Kidney (tissue), 22 donors: Measurements from ENCODE around the gene SMG5. TPM values are rescaled to one million over a fixed set of nuclear protein-coding genes. Genes with fewer than 3 reads are reported as not detected.
A peak's percentile ranks its signal among the peaks of the same experiment; 100 is the strongest.
"Not testable (repeated sequence)": the region's sequence is repeated elsewhere in the genome, so short reads cannot be mapped to it uniquely, and the experiment has no call there.

Source experiments
- DNase-seq, 5 donors: peaks; one replicate each; pipeline ENCODE4 v3.0.0-alpha.2; 2013 to 2020
- FAIRE-seq: peaks from 2 replicates; lab custom pipeline; 2012; peaks lifted over from hg19 to GRCh38; lab: Jason Lieb, UNC
- H3K27ac ChIP-seq, 2 donors: one replicate each; pipeline ENCODE4 v1.7.0; 2013; ENCODE audit warnings: low read depth in 2 of 2, low read length in 2 of 2, inconsistent platforms in 1 of 2
- H3K27me3 ChIP-seq: one replicate; pipeline ENCODE4 v1.7.1; 2013; ENCODE audit warnings: low read length, inconsistent platforms; ENCODE audit not compliant: control insufficient read depth, insufficient read depth
- H3K36me3 ChIP-seq, 3 donors: one replicate each; pipeline versions ENCODE4 v1.7.0 to v1.7.1; 2013; ENCODE audit warnings: low read length in 3 of 3, control low read depth in 1 of 3, inconsistent platforms in 1 of 3; ENCODE audit not compliant: insufficient read depth in 3 of 3, control insufficient read depth in 2 of 3
- H3K4me1 ChIP-seq, 3 donors: one replicate each; pipeline versions ENCODE4 v1.7.0 to v1.7.1; 2013; ENCODE audit warnings: low read length in 3 of 3, inconsistent platforms in 1 of 3, low read depth in 1 of 3; ENCODE audit not compliant: control insufficient read depth in 2 of 3, insufficient read depth in 2 of 3
- H3K4me3 ChIP-seq, 3 donors: one replicate each; pipeline versions ENCODE4 v1.7.0 to v1.8.1; 2013; ENCODE audit warnings: low read length in 3 of 3, control low read depth in 1 of 3, inconsistent platforms in 1 of 3
- H3K9ac ChIP-seq, 3 donors: one replicate each; pipeline versions ENCODE4 v1.7.0 to v1.7.1; 2013; ENCODE audit warnings: low read length in 3 of 3, control low read depth in 1 of 3, inconsistent platforms in 1 of 3
- H3K9me3 ChIP-seq, 3 donors: one replicate each; pipeline versions ENCODE4 v1.7.0 to v1.7.1; 2013; ENCODE audit warnings: low read length in 3 of 3, control low read depth in 1 of 3, inconsistent platforms in 1 of 3; ENCODE audit not compliant: control insufficient read depth in 2 of 3, insufficient read depth in 1 of 3
- intact Hi-C: fragments of 100-400 bp; cut with DNase I; formaldehyde crosslinking; loops from one replicate; pipeline ENCODE4 v1.11.1; 2022
- long read RNA-seq, 10 donors: library from polyadenylated mRNA in 1 of 10; unstranded in 1 of 10; transcript quantifications; one replicate each; pipeline ENCODE4 v2.0.0 and lab custom pipeline, GENCODE V29; 2021 to 2026
- polyA plus RNA-seq: library from polyadenylated mRNA; stranded (reverse); fragments of 350-450 nt; fragmentation: Illumina TruSeq; extraction: RNeasy Lipid Tissue Mini Kit (QIAGEN cat#74804); gene quantifications from one replicate; pipeline ENCODE4 v1.2.3, GENCODE V29; 2014; ENCODE audit warnings: low read depth, low replicate concordance; ENCODE audit not compliant: insufficient read depth
- total RNA-seq: library from RNA; stranded (reverse); fragmentation: NEBNext Ultra II Directional; extraction: Animal tissue kit (Norgen Biotek cat#: 25700); gene quantifications from one replicate; pipeline ENCODE4 v1.2.1, GENCODE V29; 2021
- TF ChIP-seq, protein P1 (sequence below): IDR thresholded peaks from 3 replicates; pipeline ENCODE4 v1.5.1; 2012; ENCODE audit warnings: mild to moderate bottlenecking, moderate library complexity, borderline replicate concordance; ENCODE audit not compliant: insufficient read depth; ENCODE audit errors: extremely low read depth
- donor health status: control.
- donor health status: control.
- donor health status: control.
- donor health status: control.
- donor health status: control.
- donor health status: DM: yes; HTN: yes; CAD: no.
- donor health status: Normal renal cell carcinoma (clear cell type).

Gene SMG5, protein sequence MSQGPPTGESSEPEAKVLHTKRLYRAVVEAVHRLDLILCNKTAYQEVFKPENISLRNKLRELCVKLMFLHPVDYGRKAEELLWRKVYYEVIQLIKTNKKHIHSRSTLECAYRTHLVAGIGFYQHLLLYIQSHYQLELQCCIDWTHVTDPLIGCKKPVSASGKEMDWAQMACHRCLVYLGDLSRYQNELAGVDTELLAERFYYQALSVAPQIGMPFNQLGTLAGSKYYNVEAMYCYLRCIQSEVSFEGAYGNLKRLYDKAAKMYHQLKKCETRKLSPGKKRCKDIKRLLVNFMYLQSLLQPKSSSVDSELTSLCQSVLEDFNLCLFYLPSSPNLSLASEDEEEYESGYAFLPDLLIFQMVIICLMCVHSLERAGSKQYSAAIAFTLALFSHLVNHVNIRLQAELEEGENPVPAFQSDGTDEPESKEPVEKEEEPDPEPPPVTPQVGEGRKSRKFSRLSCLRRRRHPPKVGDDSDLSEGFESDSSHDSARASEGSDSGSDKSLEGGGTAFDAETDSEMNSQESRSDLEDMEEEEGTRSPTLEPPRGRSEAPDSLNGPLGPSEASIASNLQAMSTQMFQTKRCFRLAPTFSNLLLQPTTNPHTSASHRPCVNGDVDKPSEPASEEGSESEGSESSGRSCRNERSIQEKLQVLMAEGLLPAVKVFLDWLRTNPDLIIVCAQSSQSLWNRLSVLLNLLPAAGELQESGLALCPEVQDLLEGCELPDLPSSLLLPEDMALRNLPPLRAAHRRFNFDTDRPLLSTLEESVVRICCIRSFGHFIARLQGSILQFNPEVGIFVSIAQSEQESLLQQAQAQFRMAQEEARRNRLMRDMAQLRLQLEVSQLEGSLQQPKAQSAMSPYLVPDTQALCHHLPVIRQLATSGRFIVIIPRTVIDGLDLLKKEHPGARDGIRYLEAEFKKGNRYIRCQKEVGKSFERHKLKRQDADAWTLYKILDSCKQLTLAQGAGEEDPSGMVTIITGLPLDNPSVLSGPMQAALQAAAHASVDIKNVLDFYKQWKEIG
- 69.5 TPM for total RNA-seq
- 46.1 TPM for polyA plus RNA-seq
- long read RNA-seq, donor 1, full-length matches to known transcripts, result 5 of 10 reads
- long read RNA-seq, donor 1, partial matches to known transcripts, result 5 of 10 reads
- long read RNA-seq, donor 1, other reads (novel, unspliced or antisense), result 0 of 10 reads
- long read RNA-seq, donor 2, full-length matches to known transcripts, result 7 of 7 reads
- long read RNA-seq, donor 2, partial matches to known transcripts, result 0 of 7 reads
- long read RNA-seq, donor 2, other reads (novel, unspliced or antisense), result 0 of 7 reads
- long read RNA-seq, donor 3, full-length matches to known transcripts, result 5 of 10 reads
- long read RNA-seq, donor 3, partial matches to known transcripts, result 5 of 10 reads
- long read RNA-seq, donor 3, other reads (novel, unspliced or antisense), result 0 of 10 reads
- long read RNA-seq, donor 4, full-length matches to known transcripts, result 4 of 4 reads
- long read RNA-seq, donor 4, partial matches to known transcripts, result 0 of 4 reads
- long read RNA-seq, donor 4, other reads (novel, unspliced or antisense), result 0 of 4 reads
- long read RNA-seq, donor 5, result 0 reads
- long read RNA-seq, donor 6, result 0 reads
- long read RNA-seq, donor 7, full-length matches to known transcripts, result 14 of 56 reads
- long read RNA-seq, donor 7, partial matches to known transcripts, result 18 of 56 reads
- long read RNA-seq, donor 7, other reads (novel, unspliced or antisense), result 24 of 56 reads
- long read RNA-seq, donor 8, full-length matches to known transcripts, result 3 of 3 reads
- long read RNA-seq, donor 8, partial matches to known transcripts, result 0 of 3 reads
- long read RNA-seq, donor 8, other reads (novel, unspliced or antisense), result 0 of 3 reads
- long read RNA-seq, donor 9, full-length matches to known transcripts, result 1 of 1 reads
- long read RNA-seq, donor 9, partial matches to known transcripts, result 0 of 1 reads
- long read RNA-seq, donor 9, other reads (novel, unspliced or antisense), result 0 of 1 reads
- long read RNA-seq, donor 10, full-length matches to known transcripts, result 4 of 4 reads
- long read RNA-seq, donor 10, partial matches to known transcripts, result 0 of 4 reads
- long read RNA-seq, donor 10, other reads (novel, unspliced or antisense), result 0 of 4 reads

DNA sequence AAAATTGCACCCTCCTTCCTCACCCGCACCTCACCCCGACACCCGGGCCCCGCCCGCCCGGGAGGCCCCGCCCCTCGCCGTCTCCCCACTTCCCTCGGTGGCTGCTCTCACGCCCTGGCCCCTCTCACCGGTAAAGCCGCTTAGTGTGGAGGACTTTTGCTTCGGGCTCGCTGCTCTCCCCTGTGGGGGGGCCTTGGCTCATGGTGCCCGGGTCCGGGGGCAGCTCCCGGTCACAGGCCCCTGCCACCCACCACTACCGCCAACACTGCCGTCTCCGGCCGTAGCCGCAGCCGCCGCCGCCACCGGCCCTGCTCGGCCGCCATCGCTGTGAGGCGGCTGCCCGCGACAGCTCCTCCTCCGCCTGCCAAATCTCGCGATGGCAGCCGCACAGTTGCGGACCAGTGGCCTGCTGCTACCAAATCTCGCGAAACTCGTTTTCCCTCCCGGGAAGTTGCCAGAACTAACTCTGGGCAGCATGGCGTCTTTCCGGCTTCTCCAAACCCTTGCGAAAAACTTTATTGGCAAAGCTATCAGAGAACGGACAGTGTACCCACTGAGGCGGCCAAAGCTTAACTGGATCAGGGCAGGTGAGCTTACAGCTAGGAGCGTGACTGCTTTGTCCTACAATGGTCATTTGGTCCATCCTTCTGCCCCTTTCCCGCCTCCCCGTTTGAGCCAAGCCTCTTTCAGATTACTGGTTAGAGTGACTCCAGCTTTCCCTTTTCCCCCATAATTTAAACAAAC is at the start of gene SMG5:
TSS of gene SMG5 (minus strand) at position 347 of the 744 bp plus-strand sequence. CDS start at position 202, 145 bp downstream.
- Histone ChIP-seq H3K36me3 (peaks cover 3 to 16% (median 10%) of the 10 kb centered on the region in 3 donors), H3K27ac (peak within 1 kb of the TSS; percentile 86 to 92), H3K27me3 (no peaks in the 10 kb centered on the region), H3K9ac (peak within 1 kb of the TSS; percentile 78 to 98 (median 83)), H3K9me3 (no peaks in the 10 kb centered on the region), H3K4me3 (peak within 1 kb of the TSS; percentile 93 to 99 (median 98)), H3K4me1 (peaks cover 0 to 21% (median 18%) of the 10 kb centered on the region in 3 donors)
- FAIRE-seq, result peak; percentile 29
- TF ChIP-seq, protein P1, sequence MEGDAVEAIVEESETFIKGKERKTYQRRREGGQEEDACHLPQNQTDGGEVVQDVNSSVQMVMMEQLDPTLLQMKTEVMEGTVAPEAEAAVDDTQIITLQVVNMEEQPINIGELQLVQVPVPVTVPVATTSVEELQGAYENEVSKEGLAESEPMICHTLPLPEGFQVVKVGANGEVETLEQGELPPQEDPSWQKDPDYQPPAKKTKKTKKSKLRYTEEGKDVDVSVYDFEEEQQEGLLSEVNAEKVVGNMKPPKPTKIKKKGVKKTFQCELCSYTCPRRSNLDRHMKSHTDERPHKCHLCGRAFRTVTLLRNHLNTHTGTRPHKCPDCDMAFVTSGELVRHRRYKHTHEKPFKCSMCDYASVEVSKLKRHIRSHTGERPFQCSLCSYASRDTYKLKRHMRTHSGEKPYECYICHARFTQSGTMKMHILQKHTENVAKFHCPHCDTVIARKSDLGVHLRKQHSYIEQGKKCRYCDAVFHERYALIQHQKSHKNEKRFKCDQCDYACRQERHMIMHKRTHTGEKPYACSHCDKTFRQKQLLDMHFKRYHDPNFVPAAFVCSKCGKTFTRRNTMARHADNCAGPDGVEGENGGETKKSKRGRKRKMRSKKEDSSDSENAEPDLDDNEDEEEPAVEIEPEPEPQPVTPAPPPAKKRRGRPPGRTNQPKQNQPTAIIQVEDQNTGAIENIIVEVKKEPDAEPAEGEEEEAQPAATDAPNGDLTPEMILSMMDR, result no peak
- DNase-seq, result peak; percentile 98 to 99 (median 99)
- intact Hi-C loops, result no loop called here

DNA sequence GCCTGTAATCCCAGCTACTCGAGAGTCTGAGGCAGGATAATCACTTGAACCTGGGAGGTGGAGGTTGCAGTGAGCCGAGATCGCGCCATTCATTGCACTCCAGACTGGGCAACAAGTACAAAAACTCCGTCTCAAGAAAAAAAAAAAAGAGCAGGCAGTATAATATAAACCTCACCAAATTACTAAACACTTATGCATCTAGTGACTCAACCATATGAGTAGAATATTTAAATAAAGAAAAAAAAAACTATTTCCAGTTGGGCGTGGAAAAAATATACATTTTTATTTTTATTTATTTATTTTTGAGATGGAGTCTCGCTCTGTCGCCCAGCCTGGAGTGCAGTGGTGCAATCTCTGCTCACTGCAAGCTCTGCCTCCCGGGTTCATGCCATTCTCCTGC is 40.6 kb upstream of the SMG5 start:
- H3K9ac ChIP-seq, H3K27me3 ChIP-seq, intact Hi-C loops, DNase-seq, FAIRE-seq, H3K4me1 ChIP-seq, H3K9me3 ChIP-seq, H3K27ac ChIP-seq, H3K4me3 ChIP-seq: not testable (repeated sequence)
- peaks cover 17 to 40% (median 35%) of the 10 kb centered on the region in 3 donors for H3K36me3 ChIP-seq

DNA sequence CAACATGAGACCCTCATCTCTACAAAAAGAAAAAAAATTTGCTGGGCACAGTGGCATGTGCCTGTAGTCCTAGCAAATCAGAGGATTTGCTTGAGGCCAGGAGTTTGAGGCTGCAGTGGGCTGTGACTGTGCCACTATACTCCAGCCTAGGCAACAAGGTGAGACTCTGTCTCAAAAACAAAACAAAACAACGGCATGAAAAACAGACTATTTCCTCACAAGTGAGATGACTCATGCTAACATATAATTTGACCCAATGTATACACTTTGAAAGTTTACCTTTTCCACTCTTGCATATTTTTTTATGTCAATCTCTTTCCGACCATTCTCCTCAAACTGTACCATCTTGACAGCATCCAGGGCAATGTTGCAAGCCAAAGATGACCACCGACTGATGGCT is 37.9 kb upstream of the SMG5 start:
- H3K4me3 ChIP-seq, result no peak overlapping the region
- FAIRE-seq (no peak), DNase-seq (no peak)
- no peaks in the 10 kb centered on the region for H3K4me1 ChIP-seq
- no peak overlapping the region for H3K27ac ChIP-seq
- intact Hi-C loops, result no loop called here
- no peak overlapping the region for H3K9ac ChIP-seq
- TF ChIP-seq, protein P1, result no peak
- peaks cover 21 to 60% (median 50%) of the 10 kb centered on the region in 3 donors for H3K36me3 ChIP-seq
- no peaks in the 10 kb centered on the region for H3K9me3 ChIP-seq
- H3K27me3 ChIP-seq, result no peaks in the 10 kb centered on the region
